CD1c-positive myeloid dendritic cell (primary cell): ENCODE measurements around the gene ANKS1B.
"Not testable (repeated sequence)": the region's sequence is repeated elsewhere in the genome, so short reads cannot be mapped to it uniquely, and the experiment has no call there.

Experiments
- DNase-seq: peaks from one replicate; pipeline ENCODE4 v3.0.0-alpha.2; 2016; ENCODE audit errors: extremely low spot score

The ANKS1B gene

DNA sequence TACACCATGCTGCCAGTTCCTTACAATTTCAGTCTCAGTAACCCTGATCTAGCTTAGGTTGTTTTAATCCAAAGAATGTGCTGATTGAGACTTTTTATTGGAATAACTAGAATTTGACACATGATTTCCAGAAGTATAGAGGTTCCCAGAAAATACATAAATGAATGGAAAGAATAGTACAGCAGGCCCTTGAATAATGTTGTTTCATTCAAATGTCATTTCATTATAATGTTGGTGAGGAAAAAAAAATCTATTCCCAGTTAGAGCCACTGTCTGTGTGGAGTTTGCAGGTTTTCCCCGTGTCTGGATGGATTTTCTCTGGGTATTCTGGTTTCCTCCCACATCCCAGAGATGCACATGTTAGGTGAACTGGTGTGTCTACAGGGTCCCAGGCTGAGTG, 610.7 kb downstream of the ANKS1B start:
- no peak for DNase-seq

DNA sequence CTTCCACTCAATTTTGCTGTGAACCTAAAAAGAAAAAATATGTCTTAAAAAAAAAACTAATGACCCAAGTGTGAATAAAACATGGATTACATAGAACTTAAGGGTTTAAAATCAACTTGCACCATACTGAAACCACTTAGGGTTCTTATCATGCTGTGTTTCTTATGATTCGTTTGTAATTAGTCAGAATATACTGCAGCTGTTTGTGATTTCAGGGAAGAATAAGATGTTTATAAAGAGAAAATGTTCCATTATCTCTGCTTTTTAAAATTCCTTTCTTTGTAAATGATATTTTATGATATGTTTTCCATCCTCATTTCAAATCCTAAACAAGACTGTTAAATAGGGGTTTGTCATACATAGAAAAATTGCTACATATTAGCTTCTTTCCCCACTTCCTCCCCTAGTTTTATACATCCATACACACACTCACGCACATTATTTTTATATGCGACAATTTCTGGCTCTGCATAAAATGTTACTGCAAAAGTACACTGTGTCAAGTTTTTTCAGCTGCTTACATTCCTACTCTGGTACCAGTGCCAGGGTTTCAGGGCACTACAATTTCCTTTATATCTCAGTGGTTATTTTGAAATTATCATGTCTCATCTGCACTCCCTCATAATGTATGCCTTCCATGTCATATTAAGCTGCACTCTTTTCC, 612.3 kb downstream of the ANKS1B start:
- no peak for DNase-seq

DNA sequence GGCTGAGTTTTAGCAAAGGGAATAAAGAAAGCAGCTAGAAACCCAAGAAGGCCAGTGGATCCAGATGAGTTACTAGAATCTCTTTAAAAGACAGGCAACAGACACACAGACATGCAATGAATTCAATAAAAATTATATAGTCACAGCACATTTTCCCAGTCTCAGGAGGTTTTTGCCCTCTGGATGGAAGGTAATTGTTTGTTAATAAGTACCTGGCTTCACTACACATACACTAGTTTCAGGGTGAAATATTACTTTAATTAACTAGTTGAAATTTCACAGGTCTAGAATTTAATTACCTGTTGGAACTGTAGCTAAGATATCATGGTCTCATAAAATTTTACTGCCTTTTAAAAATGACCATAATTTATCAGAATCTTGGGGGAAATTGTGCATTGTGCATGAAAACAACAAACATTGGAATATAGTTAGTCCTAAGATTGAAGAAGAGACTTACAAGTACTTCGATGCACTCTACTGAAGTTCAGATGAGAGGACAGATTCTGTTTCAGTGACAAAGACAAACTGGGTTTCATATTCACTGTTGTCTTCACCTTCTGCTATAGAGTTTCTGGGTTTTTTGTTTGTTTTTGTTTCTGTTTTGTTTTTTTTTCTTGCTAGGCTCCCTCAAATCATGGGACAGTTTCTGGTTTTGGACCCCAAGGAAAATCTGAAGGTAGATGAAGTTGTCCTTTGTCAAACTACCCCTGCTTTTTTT, 614.2 kb downstream of the ANKS1B start:
- no peak for DNase-seq

DNA sequence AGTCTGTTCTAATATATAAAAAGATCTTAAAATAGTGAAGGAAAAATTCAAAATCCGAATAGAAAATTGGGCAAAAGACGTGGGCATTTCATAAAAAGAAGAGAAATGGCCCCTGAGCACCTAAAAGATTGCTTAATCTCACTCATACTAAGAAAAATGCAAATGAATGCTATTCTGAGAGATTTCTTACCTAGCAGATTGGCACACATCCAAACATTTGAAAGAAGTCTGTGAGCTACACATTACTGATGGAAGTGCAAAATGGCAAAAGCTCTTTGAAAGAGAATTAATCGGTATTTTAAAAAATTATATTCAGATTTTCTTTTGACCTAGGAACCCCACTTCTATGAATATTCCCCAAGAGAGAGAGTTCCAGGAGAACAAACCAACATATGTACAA, 617.6 kb downstream of the ANKS1B start:
- DNase-seq, result no peak

DNA sequence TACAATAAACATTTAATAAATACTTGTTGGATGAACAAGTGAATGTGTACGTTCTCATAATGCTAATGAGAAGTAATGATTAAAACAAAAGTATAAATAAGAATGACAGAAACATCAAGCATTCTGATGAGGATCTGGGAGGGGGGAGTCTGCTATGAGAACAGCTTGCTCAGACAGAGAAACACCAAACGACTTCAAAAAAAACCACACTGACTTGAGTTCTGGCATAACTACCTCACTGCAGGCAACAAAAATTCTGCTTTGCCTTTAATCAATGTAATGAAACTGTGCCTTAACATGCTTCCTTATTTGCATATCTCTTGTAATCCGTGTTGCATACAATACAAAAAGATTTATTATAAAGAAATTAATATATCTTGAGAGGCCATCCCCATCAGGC, 632.5 kb downstream of the ANKS1B start:
- DNase-seq, result no peak

DNA sequence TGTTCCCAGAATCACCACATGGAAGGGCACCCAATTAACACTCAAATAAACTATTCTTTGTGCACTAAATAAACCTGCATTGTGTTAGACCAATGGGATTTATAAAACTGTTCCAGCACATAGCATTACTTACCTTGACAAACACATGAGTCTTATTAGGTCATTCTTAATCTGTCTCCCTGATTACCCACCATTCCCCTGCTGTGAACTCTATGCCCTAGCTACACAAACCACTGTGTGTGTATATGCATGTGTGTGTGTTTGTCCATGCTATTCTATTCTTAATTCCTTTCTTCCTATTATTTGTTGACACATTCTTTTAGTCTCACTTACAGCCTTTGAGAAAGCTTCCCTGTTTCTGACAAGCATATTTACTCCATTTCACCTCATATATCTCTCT, 640.8 kb downstream of the ANKS1B start:
- DNase-seq, result no peak

DNA sequence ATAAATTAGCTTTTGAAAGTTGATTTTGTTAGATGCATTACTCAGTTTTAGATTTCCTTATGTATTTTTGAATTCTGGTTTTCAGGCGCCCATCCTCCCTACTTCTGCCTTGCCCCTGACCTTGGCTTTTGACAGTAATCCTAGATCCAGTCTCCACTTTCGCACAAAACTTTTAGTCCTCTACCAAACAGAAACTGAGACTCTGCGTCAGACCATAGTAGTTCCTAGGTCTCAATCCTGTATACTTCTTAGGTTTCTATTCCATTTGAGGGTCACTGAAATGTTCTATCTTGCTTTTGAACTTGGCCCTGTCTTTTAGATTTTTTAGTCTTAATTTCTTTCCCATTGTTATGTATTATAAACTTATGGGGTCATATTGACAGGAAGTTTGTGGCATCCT, 645.1 kb downstream of the ANKS1B start:
- no peak for DNase-seq

DNA sequence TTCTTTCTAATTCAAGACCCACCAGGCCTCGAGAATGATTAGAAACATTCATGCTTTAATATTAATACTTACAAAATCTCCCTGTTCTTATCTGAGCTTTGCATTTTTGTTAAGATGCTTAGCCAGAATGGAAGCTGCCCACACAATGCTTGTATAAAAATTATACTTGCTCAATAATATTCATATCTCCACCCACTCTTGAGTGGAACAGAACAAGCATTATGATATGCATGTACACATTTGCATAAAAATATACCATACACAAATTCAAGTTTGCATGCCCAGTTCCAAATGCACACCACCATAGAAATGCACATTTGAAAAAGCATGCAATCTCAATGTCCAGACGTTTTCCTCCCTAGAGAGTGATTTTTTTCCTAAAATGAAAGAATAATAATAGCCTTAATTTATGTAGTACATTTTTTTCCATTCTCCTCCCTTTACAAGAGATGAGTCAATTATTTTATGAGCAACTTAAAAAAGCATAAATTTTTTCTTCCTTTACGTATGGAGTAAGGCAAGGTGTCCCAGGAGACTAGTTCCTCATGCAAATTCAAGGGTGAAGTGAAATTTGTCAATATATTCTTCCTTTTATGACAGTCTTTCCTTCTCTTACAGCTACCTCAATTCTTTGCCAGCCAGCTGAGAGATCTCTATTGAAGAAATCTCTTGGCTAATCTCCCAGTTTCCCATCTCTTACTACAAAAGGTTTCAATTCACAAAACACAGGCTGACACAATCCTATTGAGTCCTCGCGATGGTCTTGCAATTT, 650.3 kb downstream of the ANKS1B start:
- DNase-seq, result no peak

DNA sequence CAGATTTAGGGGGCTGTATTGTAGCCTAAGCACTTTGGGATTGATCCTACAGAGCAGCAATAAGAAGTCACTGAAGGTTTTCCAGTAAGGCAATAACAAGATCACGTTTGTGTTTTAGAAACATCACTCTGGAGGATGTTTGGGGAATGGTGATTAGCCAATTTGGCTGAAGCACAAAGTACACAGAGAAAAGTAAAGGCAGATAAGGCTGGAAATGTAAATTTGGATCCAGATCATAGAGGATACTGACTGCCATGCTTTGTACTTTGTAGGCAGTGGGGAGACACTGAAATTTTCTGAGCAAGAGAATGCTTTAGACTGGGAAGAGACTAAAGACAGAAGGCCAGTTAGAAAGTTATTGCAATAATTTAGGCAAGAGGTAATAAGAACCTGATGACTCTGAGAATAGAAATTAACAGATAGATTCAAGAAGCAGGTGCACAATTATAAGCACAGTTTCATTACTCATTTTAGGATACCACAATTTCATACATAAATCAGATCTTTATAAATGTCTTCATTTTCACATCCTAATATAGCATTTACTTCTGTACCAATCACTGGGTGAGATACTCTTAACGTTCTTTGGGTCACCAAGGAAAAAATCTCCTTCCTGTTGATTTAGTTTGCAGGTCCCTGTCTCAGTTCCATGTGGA, 651.7 kb downstream of the ANKS1B start:
- no peak for DNase-seq

DNA sequence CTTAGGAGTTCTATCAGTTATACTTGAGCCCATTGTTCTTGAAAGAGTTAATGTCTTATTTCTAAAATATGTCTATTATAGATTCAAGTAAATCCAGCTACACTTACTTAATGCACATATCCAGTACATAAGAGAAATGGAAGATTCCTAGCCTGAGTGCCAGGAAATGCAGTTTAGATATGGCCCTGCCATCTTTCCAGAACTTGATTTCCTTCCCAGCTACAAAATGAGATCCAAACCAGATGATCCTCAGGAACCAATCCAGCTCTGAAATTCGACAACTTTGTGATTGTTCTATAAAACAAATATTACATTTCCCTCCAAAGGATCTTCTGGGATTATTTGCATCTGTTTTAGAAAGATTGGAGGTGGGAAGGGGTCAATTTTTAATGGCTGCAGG, 654.5 kb downstream of the ANKS1B start:
- no peak for DNase-seq

DNA sequence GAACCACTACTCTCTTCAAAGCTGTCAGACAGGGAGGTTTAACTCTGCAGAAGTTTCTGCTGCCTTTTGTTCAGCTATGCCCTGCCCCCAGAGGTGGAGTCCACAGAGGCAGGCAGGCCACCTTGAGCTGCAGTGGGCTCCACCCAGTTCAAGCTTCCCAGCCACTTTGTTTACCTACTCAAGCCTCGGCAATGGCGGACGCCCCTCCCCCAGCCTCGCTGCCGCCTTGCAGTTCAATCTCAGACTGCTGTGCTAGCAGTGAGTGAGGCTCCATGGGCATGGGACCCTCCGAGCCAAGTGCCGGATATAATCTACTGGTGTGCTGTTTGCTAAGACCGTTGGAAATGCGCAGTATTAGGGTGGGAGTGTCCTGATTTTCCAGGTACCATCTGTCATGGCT, 663.5 kb downstream of the ANKS1B start:
- not testable (repeated sequence) for DNase-seq

DNA sequence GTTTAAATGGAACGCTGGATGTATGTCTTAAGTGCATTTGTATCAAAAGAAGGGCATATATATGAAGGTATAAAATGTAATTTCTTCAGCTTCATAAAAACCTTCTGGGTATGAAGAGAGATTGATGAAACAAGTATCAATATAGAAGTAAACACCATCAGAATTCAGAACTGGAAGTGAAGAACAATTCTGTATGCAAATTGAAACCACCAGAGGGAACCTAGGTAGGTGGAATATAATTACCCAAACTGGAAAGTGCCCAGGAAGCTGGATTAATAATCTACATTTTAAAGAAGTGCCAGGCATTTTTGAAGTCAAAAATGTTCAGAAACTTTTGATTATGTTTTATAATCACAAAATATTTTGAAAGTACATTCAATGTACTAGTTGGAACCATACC, 673.4 kb downstream of the ANKS1B start:
- DNase-seq, result no peak

DNA sequence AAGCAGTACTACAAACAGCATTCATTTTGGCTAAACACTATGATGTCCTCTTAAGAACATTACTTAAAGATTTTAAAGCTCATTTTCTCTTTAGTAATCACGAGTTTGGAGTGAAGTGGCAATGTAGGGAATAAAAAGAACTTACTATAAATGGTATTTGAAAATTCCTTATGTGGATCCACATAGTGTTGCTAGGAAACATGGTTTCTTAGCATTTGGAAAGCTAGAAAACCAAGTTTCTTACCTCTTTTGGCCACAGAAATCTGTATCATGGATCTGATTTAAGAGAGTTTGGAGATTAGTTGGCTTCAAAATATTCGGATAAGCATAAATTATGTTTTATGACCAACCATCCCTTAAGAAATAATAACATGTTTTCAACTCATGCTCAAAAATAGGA, 674.9 kb downstream of the ANKS1B start:
- DNase-seq, result no peak

DNA sequence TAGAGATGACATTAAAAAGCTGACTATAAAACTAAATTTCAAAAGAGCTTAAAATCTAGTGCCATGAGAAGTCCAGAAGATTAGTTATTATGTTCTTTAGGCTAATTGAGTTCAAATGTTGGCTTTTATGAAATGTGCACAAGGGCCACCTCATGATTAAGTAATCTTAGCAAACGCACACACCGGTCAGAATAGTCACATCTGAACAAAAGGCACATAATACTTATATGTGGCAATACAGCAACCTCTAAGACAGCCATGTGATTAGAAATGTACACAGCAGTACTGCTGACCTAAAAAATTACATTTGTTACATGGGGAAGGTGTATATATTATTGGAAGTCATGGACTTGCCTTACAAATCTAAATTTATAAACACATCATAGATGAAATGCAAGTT, 681.9 kb downstream of the ANKS1B start:
- no peak for DNase-seq

DNA sequence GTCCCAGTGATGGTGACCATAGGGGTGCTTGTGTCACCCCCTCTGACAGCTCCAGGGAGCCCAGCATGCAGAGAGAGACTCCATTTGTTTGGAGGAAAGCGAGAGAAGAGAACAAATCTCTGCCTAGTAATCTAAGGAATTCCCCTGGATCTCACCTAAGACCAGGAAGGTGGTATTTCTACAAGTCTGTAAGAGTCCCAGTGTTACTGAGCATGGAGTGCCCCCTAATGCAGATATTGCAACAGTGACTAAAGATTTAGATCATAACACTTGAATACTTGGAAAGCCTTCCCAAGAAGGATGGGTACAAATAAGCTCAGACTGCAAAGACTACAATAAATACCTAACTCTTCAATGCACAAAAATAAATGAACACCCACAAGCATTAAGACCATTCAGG, 697.6 kb downstream of the ANKS1B start:
- no peak for DNase-seq

DNA sequence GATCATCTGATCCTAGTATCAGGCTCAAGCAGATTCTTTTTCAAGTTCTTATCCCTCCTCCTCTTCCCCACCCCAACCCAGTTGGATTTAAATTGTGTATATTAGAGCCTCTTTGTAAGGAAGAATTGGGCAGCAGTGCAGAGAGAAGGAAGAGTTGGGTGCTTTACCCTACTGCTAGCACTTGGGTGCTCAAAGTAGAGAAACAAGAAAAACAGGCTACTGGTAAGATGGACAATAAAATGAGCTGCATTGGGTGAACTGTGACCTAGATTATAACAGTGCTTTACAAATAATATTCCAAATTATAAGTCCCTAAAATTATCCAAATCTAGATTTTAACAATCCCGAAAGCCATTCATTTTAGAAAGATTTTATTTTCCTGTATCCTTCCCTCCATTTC, 700.6 kb downstream of the ANKS1B start:
- no peak for DNase-seq

DNA sequence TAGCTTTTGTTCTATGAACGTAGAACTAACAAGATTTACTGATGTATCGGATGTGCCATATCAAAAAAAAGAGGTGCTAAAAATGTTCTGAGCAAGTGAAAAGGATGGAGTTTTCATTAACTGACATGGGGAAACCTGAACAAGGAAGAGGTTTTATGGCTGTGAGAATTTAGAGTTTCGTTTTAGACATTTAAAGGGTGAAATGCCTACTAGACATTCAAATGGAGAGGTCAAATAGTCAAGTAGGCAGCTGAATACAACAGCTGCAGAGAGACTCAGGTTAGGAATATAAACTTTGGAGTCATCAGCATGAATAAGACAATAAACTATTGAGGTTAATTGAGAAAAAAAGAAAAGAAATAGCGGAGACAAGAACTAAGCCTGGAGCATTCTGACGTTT, 702.1 kb downstream of the ANKS1B start:
- no peak for DNase-seq

DNA sequence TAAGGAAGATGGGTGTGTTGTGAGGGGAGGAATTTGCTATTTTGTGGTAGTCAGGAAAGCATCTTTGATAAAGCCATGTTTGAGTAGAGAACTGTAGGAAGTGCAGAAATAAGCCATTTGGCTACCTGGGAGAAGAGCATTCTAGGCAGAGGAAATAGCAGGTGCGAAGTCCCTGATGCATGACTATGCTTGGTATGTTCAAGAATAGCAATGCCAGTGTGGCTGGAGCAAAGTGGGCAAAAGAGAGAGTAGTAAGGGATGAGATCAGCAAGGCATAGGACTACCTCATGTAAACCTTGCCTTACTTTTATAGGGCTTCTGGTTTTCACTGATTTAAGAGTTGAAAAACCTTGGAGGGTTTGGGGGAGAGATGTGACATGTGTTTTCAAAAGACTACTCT, 702.6 kb downstream of the ANKS1B start:
- no peak for DNase-seq

DNA sequence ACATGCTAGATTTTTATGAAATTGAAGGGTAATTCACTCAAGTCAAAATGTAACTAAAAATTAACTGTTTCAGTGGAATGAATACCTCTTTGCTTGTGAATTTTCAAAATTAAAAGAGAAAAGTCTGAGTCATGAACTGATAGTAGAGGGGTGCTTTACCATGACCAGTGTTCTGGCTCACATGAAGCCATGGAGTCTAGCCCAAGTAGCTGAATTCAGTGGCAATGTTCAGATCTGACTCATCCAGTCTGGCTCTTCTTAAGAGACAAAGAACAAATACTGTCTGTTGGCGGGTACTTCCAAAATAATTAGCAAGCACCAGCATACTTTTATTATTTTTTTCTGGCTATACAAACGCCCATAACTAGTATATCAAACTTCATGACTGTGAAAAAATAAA, 703.5 kb downstream of the ANKS1B start:
- DNase-seq, result no peak

DNA sequence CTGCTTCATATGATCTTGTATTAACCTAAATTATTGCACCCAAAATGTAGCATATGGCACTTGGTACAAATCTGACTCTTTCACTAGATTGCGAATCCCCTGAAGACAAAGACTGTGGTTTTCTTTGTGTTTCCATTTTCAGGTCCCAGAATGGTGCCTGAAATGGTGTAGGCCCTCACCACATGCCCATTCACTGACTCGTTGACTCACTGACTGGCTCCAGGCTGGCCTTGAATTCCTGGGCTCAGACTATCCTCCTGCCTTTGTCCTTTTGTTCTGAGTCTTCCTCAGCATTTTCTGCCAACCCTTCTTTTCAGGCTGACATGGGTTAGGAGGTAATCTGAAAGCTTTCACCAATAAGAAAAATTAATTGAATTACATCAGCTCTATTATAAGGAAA, 705.8 kb downstream of the ANKS1B start:
- DNase-seq, result no peak

DNA sequence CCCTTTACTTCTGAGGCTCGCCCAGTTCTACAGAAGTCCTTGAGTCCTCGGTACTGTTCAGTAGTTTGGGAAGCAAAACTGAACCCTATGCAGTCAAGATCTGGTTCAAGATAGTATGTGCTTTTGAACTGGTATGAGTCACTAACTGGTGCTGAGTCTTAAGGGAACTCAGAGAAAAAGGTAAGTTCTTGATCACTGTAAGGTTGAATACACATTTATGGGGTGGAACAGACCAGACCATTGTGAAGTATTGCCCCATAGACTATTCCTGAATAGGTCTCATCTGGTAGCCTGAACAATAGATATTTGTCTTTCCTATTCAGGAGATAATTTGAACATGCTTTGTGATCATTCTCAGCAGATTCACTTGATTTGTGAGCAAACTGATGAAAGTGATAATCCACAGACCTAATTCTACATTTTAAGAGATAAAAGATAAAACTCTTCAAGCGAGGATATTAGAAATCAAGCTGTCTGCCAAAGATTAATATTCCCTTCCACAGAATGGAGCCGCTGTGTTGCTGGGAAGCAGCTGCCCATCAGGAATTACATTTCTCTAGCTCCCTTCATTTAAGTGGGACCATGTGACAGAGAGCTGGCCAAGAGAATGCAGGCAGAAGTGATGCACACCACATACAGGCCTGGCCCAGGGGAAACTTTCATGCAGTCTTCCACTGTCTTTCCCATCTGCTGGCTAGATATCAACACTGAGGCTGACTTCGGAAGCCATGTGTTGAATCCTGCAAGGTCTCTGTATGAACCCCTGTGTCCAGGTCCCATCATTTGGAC, 707.0 kb downstream of the ANKS1B start:
- DNase-seq, result no peak

DNA sequence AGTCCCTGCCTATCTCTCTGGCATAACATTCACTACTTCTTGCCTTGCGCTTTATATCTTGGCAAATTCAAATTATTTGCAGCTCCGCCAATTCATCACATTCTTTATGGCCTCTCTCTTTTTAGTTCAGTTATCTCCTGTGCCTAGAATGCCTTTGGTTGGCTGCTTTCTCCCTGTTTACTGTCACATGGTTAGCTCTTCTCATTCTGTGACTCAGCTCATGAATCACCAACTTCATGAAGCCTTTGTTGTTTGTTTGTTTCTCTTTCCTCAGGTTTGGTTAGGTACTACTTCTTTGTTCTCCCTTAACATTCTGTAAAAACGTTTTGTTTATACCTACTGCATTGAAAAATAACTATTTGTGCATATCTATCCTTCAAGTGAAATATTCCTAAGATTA, 713.7 kb downstream of the ANKS1B start:
- no peak for DNase-seq
